Stimulated activated CD4-positive, alpha-beta T cell treated with anti-CD3 and anti-CD28 coated beads, TNF-alpha, amount 100 ng/mL, for 4 hours (primary cell): ENCODE results near the gene EN2.

Source experiments
- DNase-seq, 3 experiments: peaks; one replicate each; pipeline ENCODE4 v3.0.0-alpha.2; 2020; ENCODE audit warnings: low read depth in 3 of 3

EN2 gene

DNA sequence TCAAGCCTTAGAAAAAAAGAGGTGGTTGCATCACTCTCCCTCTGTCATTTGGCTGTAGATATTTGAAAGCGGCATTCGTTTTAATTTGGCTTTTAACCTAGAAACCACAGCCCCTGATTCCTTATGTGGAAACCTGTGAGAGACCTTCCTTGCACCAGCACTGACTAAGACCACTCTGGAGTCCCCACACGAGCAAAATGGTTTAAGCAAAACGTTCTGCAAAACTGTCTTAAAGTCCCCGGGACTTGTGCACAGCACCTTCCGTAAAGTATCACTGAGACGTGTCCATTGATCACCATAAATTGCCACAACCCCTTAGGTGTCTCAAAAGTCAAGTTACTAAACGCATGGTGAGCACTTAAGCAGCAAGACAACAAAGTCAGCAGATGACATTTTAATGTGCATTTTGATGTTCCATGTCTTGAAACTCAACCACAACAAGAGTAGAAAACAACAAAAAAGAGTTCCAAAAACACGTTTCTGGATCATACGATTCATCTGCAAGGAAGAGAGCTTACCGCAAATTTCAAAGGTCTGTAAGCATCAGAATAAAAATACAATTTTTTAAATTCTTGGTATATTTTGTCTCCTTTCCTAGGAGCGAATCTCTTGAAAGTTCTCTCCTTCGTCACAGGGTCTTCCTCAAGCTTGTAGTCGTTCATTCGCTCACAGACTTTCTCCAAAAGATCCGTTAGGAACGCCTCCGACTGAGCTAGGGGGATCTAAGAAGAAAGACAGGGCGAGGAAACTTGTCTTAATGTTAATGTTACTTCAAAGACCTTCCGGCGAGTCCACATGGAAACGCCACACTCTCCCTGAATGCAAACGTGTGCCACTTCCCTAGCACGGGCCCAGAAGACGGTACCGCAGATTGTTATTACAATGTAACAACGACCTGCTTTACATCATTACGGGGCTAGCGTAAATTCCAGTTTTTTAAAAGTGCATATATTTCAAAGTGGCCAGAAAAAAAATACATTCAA, 50.7 kb downstream of the EN2 start:
- DNase-seq, result no peak

- DNase-seq, result no peak
Measured at GRCh38 chr7:155509359-155509724, 51.4 kb downstream of the EN2 start.

DNA sequence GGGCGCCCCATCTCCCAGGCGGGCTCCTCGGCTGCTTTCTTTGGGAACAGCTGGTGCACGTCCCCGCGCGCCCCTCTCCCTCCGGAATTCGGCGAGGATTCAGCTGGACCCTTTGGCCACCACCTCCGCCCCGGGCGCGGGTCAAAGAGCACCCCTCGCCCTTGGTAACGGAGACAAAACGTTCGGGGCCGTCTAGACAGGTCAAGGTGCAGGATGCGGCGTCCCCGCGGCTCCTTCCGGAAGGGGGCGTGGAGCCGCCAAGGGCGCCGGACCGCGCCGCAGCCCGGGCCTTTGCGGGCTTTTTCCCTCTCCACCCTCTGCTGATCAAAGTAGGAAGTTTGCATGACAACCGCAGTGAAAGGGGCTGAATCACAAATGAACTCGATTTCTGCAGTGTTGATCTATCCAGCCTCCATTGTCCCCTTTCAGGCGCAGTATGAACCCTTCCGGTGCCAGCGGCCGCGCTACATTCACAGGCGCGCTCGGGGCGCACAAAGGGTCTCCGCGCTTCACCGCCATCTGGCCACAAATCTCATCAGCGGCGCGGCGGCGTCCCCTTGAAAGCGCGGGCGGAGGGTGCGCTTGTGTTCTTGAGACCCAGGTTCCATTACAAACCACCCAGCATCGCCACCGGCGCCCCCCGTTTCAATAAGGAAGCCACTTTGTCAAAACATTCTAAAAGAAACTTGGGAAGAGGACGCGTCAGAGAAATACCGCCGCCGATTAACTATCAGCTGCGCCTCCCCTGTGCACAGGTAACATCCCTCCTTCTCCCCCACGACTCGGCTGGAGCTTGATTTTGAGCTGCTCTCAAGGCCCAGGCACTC, 52.0 kb downstream of the EN2 start:
- DNase-seq, result no peak

DNA sequence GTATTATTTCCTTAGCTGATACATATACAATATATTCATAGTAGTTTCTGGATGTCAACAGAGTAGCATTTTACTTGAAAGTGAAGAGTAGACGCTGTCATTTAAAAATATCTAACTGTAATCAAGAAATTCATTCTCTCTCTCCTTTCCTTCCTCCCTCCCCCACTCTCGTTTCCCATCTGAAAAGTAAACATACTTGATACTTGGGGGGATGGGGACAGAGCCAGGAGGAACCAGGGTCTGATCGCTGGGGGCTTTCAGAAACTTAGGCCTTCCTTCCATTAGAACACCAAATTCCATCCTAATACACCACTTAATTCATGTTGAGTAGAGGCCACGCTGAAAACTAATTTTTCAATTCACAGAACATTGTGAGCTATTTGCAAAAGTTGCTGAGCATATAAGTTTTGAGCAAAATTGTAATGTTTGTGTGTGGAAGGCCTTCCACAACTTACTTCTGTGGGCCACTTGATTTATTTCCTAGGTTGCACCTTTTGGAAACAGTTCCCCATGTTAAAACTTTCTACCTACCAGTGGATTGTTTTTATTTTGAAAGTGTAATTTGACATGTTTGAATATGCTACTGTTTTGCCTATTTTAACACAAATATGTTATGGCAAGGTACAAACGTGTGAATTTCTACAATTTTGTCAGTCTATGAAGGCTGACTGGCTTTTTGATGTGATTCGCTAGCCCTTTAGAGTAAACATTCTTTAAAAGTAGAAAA, 53.2 kb downstream of the EN2 start:
- DNase-seq, result no peak

GRCh38 chr7:155511702-155511996, 53.7 kb downstream of the EN2 start:
- DNase-seq, result no peak

DNA sequence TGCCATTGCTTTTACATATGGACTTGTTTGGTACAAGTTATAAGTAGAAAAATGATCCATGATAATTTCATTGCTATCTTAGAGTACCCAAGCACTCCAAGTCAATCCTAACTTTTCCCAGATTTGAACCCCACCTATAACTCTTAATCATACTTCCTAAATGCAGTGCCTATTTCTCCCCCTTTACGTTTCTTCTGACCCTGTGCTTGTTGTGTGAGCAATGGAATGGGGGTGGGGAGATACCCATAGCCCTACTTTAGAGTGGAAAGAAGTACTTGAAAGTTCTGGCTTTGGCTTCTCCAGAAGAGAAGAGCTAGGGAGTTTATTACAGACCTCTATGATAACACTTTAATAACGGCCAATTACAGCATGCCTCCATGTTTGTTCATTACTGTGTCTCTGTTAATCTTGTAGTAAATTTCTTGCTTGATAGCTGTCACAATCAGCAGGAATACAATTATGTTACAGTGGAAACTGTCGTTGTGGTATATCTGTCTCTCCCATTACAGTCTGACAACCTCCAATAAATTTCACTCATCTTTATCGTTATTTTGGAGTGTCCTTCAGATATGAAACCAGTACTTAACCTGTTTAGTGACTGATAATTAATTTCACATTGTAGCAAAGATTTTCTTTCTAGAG, 54.4 kb downstream of the EN2 start:
- DNase-seq, result no peak

DNA sequence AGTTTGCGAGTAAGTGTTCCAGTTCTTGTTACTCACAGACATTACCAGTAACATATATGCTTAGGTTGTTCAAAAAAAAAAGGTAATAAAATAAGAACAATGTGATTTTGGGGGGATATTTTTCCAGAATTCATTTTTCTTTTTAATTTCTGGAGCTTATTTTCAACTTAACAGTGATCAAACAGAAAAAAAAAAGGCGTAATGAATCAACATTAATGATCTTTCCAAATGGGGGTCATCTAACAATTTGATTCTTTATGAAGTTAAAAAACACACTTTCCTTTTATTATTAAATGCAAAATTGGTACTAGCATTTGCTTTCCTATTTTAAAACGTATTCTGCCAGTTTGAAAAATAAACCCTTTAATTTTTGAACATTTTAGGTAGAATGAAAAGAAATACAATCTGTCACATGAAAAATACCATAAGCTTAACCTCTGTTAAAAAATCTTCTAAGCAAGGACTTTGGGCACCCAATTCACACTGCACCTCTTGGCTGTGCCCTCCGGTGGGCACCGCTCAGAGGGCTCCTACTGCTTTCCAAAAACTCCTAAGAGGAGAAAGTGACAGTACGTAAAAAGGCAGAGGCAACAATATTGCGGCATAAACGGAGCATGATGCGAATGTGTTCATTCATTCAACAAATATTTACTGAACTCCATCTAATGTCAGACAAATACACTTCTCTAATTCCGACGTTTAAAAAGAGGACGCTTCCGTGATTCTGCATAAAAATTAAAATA, 55.8 kb downstream of the EN2 start:
- DNase-seq, result no peak

DNA sequence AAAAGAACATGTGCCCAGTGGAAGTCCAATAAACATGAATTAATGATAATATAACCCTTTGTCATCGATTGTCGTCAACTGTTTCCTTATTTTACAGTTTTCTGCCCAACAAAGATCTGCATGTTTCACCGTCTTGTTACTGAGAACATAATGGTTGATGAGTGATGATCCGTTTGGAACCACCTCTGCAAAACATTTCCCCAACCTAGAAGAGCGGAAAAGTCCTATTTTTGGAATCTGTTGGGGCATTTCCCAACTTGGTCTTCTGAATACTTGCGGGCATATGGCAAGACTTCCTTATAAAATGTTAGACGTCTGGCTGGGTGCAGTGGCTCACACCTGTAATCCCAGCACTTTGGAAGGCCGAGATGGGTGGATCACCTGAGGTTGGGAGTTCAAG, 56.4 kb downstream of the EN2 start:
- DNase-seq, result no peak
